ENCODE results near the gene ACTRT3. TPM values are rescaled to one million over a fixed set of nuclear protein-coding genes. Genes with fewer than 3 reads are reported as not detected.

The ACTRT3 gene
- polyA plus RNA-seq, 1 experiment, result 2.5 TPM

DNA sequence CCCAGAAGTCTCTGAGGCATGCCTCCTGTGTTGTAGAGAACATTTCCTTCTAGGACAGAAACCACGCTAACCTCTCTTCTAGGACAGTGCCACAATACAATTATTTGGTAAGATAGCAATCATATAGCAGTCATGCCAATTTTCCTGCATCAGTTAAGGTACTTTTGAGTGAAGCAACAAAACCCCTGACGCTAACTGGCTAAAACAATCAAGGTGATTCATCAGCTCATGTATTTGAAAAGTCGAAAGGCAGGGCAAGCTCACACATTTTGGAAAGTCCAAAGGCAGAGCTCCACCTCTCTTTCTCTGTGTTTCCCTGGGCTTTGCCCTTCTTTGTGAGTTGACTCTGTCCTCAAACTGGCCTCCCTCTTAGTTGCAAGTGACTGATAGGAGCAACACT lies 14.7 kb downstream of the ACTRT3 start:
- Histone ChIP-seq H3K27me3 (ENCODE audit: control insufficient read depth, insufficient read depth, low read length) (no peaks in the 10 kb centered on the region), H3K9me3 (ENCODE audit: control insufficient read depth, insufficient read depth, low read length) (no peaks in the 10 kb centered on the region), H3K27ac (ENCODE audit: low read depth, low read length) (no peak overlapping the region), H3K4me3 (ENCODE audit: low read depth, low read length) (no peak overlapping the region)
- CTCF ChIA-PET, result no interaction called here
- POLR2A ChIA-PET, result no interaction called here
- no peak for TF ChIP-seq CTCF (IDR thresholded peaks at IDR 0.05; ENCODE audit: low read depth, low read length)
- DNase-seq (ENCODE audit: low read depth, low spot score), result no peak

GRCh38 chr3:169751875-169752274 lies 17.5 kb downstream of the ACTRT3 start:
- POLR2A ChIA-PET, result no interaction called here
- no peak for TF ChIP-seq CTCF (IDR thresholded peaks at IDR 0.05; ENCODE audit: low read depth, low read length)

DNA sequence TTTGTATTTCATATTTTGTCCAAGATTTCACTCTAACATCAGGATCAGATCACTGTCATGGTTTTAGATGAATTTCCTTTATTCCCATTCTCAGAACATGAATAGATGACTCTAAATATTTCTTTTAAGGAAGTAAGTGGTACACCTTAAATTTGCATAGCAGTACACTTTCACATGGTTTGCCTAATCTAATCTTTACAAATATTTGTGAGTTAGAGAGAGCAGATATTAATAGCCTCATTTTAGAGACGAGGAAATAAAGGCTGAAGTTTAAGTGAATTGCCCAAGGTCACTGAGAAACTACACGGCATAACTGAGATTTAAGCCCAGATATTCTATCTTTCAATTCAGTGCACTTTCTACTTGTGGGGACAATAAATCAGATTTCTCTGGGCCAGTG lies 18.7 kb downstream of the ACTRT3 start:
- H3K4me3 ChIP-seq (ENCODE audit: low read depth, low read length), result no peak overlapping the region
- ChIA-PET POLR2A (no interaction called here), CTCF (no interaction called here)
- peaks cover 6% of the 10 kb centered on the region for H3K27me3 ChIP-seq (ENCODE audit: control insufficient read depth, insufficient read depth, low read length)
- H3K27ac ChIP-seq (ENCODE audit: low read depth, low read length), result no peak overlapping the region
- no peak for DNase-seq (ENCODE audit: low read depth, low spot score)
- no peaks in the 10 kb centered on the region for H3K9me3 ChIP-seq (ENCODE audit: control insufficient read depth, insufficient read depth, low read length)
- no peak for TF ChIP-seq CTCF (IDR thresholded peaks at IDR 0.05; ENCODE audit: low read depth, low read length)

More at GRCh38 chr3:169751875-169752274, 17.5 kb downstream of the ACTRT3 start:
- no peaks in the 10 kb centered on the region for H3K9me3 ChIP-seq (ENCODE audit: control insufficient read depth, insufficient read depth, low read length)
- DNase-seq (ENCODE audit: low read depth, low spot score), result no peak
- no peak overlapping the region for H3K27ac ChIP-seq (ENCODE audit: low read depth, low read length)
- no peak overlapping the region for H3K4me3 ChIP-seq (ENCODE audit: low read depth, low read length)
- H3K27me3 ChIP-seq (ENCODE audit: control insufficient read depth, insufficient read depth, low read length), result peaks cover 4% of the 10 kb centered on the region
- CTCF ChIA-PET, result interaction anchor here (0.6 kb wide), 1 partner anchor 620 kb away, joined by 3 read pairs; no protein-coding TSS in a partner anchor

DNA sequence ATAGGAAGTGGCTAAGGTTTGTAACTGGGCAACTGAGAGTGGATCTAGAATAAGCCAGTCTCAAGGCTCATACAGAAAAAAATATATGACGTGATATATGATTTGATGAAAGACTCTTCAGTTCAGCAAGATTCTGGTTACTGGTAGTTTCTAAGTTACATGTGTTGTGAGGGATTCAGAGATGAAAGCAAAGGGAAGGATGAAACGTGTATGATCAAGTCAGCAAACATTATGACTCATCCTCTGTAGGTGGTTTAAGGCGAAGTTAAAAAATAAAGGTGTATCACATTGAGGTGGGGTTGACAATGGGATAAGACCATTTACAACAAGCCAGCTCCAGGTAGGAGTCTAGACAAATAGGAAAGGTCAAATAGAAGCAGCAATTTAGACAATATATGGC lies 20.7 kb downstream of the ACTRT3 start:
- POLR2A ChIA-PET, result no interaction called here
- peaks cover 6% of the 10 kb centered on the region for H3K27me3 ChIP-seq (ENCODE audit: control insufficient read depth, insufficient read depth, low read length)
- TF ChIP-seq CTCF (IDR thresholded peaks at IDR 0.05; ENCODE audit: low read depth, low read length), result no peak
- no peak for DNase-seq (ENCODE audit: low read depth, low spot score)
- H3K9me3 ChIP-seq (ENCODE audit: control insufficient read depth, insufficient read depth, low read length), result no peaks in the 10 kb centered on the region
- CTCF ChIA-PET, result no interaction called here
- no peak overlapping the region for H3K4me3 ChIP-seq (ENCODE audit: low read depth, low read length)
- H3K27ac ChIP-seq (ENCODE audit: low read depth, low read length), result no peak overlapping the region

DNA sequence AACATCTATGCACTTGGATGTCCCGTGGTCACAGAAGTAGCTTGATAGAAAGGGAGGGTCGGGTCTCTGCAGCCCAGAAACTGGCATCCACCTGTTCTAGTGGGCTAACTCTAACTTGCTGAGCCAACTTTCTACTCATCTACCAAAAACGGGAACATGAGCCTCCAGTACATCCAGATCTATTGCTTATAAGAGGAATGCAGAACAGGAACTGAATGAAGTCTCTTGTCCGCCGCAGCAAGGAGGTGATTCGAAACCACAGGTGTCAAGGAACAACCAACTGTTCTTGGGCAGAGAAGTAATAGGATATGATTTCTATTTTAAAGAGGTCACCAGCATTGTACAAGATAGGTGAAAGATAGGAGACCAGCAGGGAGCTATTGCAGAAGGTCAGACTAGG lies 22.4 kb downstream of the ACTRT3 start:
- DNase-seq (ENCODE audit: low read depth, low spot score), result no peak
- ChIA-PET CTCF (interaction anchor here (1.6 to 4.0 kb wide), 2 partner anchors 78 to 882 kb away, joined by 4 to 39 read pairs; no protein-coding TSS in a partner anchor), POLR2A (no interaction called here)
- TF ChIP-seq CTCF (IDR thresholded peaks at IDR 0.05; ENCODE audit: low read depth, low read length), result no peak
- no peak overlapping the region for H3K4me3 ChIP-seq (ENCODE audit: low read depth, low read length)
- H3K9me3 ChIP-seq (ENCODE audit: control insufficient read depth, insufficient read depth, low read length), result no peaks in the 10 kb centered on the region
- peaks cover 6% of the 10 kb centered on the region for H3K27me3 ChIP-seq (ENCODE audit: control insufficient read depth, insufficient read depth, low read length)
- no peak overlapping the region for H3K27ac ChIP-seq (ENCODE audit: low read depth, low read length)
